ENCODE measurements around the gene CAPN7.

Gene CAPN7

DNA sequence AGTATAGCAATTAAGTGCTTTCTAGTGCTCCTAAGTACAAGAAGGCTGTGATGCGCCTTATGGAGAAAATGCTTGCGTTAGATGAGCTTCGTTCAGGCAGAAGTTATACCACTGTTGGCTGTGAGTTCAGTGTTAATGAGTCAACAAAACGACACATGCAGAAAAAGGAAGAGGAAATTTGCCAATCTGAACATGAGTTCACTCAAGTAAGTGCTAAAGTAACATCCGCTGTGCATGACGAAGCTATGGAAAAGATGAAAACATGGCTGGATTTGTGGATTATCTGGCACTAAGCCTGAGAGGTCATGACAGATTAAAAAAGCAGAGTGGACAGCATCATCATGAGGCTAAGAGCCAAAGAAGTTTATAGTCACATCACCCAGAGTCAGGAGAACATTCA lies 89.5 kb downstream of the CAPN7 start:
- H3K4me1 Mint-ChIP-seq (ENCODE audit: low read depth) = peaks cover 79% of the 10 kb centered on the region
- no peaks in the 10 kb centered on the region for H3K36me3 Mint-ChIP-seq (ENCODE audit: low read depth)
- H3K27ac Mint-ChIP-seq = peak overlapping the region; percentile 94
- H3K9me3 Mint-ChIP-seq = no peaks in the 10 kb centered on the region
- intact Hi-C loops (cut with micrococcal nuclease) = loop anchor here (2.0 to 5.0 kb wide), 2 partner anchors 27 to 37 kb away; partner anchors contain the start of gene SH3BP5
- no peaks in the 10 kb centered on the region for H3K27me3 Mint-ChIP-seq
- no peak overlapping the region for H3K4me3 Mint-ChIP-seq

DNA sequence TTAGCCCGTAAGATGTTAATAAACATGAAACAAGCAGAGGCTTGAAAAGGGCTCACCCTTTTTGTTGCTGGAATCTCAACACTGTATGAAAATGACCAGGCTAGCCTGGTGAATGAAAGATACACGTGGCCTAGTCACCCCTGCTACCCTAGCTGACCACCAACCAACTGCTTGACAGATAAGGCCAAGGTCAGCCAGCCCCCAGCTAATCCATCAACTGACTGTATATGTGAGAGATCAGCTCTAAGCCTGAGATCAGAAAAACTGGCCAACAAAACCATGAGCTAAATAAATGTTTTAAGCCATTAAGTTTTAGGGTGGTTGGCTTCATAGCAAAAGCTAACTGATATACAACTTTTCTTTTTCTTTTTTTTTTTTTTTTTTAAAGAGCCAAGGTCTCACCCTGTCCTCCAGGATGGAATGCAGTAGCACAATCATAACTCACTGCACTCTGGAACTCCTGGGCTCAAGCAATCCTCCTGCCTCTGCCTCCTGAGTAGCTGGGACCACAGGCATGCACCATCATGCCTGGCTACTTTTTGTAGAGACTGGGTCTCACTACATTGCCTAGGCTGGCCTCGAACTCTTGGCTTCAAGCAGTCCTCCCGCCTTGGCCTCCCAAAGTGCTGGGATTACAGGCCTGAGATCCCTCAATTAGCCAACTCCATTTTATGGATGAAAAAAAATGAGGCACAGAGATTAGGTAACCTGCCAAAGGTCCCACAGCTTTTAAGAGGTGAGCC lies 91.7 kb downstream of the CAPN7 start:
- peaks cover 18% of the 10 kb centered on the region for H3K36me3 Mint-ChIP-seq (ENCODE audit: low read depth)
- intact Hi-C loops (cut with micrococcal nuclease) = loop anchor here (5.0 kb wide), 1 partner anchor 35 kb away; the partner anchor contains the start of gene SH3BP5
- H3K27me3 Mint-ChIP-seq = no peaks in the 10 kb centered on the region
- H3K4me1 Mint-ChIP-seq (ENCODE audit: low read depth) = peaks cover 65% of the 10 kb centered on the region
- H3K27ac Mint-ChIP-seq = peak overlapping the region; percentile 94
- H3K4me3 Mint-ChIP-seq = no peak overlapping the region
- H3K9me3 Mint-ChIP-seq = no peaks in the 10 kb centered on the region

DNA sequence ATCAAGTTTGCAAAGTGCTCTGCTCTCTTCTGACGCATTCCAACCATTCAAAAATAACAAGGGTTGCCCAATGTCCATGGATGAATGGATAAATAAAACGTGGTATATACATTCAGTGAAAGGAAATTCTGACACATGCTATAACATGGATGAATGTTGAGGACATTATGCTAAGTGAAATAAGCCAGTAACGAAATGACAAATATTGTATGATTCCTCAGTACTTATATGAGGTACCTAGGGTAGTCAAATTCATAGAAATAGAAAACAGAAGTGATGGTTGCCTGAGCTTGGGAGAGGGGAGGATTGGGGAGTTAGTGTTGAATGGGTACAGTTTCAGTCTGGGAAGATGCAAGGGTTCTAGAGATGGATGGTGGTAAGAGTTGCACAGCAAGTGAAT lies 92.5 kb downstream of the CAPN7 start:
- Mint-ChIP-seq H3K27me3 (no peaks in the 10 kb centered on the region), H3K36me3 (ENCODE audit: low read depth) (peaks cover 25% of the 10 kb centered on the region), H3K4me3 (no peak overlapping the region), H3K27ac (peak overlapping the region; percentile 0), H3K4me1 (ENCODE audit: low read depth) (peaks cover 58% of the 10 kb centered on the region), H3K9me3 (no peaks in the 10 kb centered on the region)
- intact Hi-C loops (cut with micrococcal nuclease) = loop anchor here (5.0 kb wide), 1 partner anchor 34 kb away; the partner anchor contains the start of gene SH3BP5

DNA sequence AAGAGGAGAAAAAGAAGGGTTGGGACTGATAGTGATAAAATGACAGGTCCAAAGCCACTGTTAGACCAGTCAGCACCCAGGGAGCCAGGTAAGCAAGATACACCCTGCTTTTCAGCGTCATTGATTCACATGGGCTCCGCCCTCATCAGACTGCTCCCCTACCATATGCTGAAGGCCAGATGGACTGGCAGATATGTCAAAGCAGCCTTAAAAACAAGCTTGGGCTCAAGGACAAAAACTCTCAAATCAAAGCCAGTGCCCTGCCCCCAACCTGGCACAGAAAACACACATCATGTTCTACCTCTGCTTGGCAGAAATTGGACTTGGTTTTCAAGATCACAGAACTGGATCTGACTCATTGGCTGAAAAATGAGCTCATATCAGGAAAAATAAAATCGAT lies 93.0 kb downstream of the CAPN7 start:
- H3K36me3 Mint-ChIP-seq (ENCODE audit: low read depth) = peaks cover 31% of the 10 kb centered on the region
- peaks cover 53% of the 10 kb centered on the region for H3K4me1 Mint-ChIP-seq (ENCODE audit: low read depth)
- H3K9me3 Mint-ChIP-seq = no peaks in the 10 kb centered on the region
- no peaks in the 10 kb centered on the region for H3K27me3 Mint-ChIP-seq
- H3K4me3 Mint-ChIP-seq = no peak overlapping the region
- H3K27ac Mint-ChIP-seq = peak overlapping the region; percentile 0
- intact Hi-C loops (cut with micrococcal nuclease) = loop anchor here (5.0 kb wide), 1 partner anchor 33 kb away; the partner anchor contains the start of gene SH3BP5

DNA sequence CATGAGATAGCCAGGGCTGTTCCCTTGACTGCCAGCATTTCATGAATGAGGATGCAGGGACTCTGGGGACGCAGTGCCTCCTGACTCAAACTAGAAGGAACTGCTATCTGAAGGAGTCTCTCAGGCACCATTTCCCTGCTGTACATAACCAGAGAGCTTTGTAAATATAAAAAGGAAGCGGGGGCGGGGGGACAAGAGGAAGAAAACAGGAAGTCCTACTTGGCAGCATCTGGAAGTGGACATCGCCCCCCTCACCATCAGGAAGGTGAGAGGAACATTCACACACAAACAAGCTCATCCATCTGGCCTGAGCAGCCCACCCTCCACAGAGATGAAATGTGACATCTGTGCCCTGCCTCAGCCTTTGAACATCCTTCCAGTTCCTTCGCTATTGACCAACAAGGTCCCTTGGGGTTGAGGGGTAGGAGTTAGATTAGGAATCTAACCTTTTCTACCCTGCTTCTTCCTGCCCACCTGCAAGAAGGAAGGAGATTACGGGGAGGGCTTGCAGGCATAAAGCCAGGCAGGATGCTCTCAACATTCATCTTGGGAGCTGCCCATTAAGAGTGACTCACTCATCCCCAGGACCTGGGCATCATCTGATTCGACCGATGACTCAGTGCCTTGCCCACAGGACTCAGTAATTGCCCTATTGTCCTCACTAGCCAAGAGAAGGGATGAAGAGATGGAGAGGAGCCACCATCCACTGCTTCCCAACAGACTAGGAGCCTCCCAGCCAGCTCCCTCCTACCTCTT lies 94.5 kb downstream of the CAPN7 start:
- H3K27ac Mint-ChIP-seq = peak overlapping the region; percentile 18
- peaks cover 43% of the 10 kb centered on the region for H3K4me1 Mint-ChIP-seq (ENCODE audit: low read depth)
- H3K27me3 Mint-ChIP-seq = no peaks in the 10 kb centered on the region
- intact Hi-C loops (cut with micrococcal nuclease) = no loop called here
- no peak overlapping the region for H3K4me3 Mint-ChIP-seq
- H3K9me3 Mint-ChIP-seq = no peaks in the 10 kb centered on the region
- peaks cover 34% of the 10 kb centered on the region for H3K36me3 Mint-ChIP-seq (ENCODE audit: low read depth)

DNA sequence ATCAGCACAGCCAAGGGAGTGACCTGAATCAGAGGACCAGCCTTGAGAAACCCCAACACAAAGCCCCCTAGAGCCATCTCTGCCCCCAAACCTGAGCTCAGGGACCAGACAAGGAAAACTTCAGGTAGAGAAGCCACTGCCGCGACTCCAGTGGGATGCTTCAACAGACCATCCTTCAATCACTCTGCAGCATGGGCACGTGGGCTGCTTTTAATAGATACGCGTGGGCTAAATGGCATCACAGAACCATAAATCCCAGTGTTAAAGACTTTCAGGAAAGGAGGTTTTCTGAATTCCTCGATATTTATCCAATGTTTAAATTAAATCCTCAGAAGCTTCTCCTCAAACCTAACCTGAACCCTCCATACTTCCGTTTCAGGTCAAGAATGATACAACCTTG lies 95.7 kb downstream of the CAPN7 start:
- intact Hi-C loops (cut with micrococcal nuclease) = no loop called here
- no peak overlapping the region for H3K4me3 Mint-ChIP-seq
- H3K27ac Mint-ChIP-seq = no peak overlapping the region
- no peaks in the 10 kb centered on the region for H3K9me3 Mint-ChIP-seq
- no peaks in the 10 kb centered on the region for H3K27me3 Mint-ChIP-seq
- peaks cover 34% of the 10 kb centered on the region for H3K36me3 Mint-ChIP-seq (ENCODE audit: low read depth)
- peaks cover 42% of the 10 kb centered on the region for H3K4me1 Mint-ChIP-seq (ENCODE audit: low read depth)

Data from dendritic cell treated with granulocyte-macrophage colony-stimulating factor and Interleukin-4, amounts not matched to agents 40 ng/mL and 50 ng/mL, for 4 days (primary cell).